Frontal cortex (tissue), 4 donors: ENCODE data around the gene BFAR. TPM values are rescaled to one million over a fixed set of nuclear protein-coding genes. Genes with fewer than 3 reads are reported as not detected.
"Not testable (repeated sequence)": the region's sequence is repeated elsewhere in the genome, so short reads cannot be mapped to it uniquely, and the experiment has no call there.

Experiments used
- DNase-seq, 2 donors: peaks; one replicate each; pipeline ENCODE4 v3.0.0; 2012; ENCODE audit warnings: low spot score in 2 of 2
- FAIRE-seq: peaks from 2 replicates; lab custom pipeline; 2012; peaks lifted over from hg19 to GRCh38; lab: Jason Lieb, UNC
- total RNA-seq: library from RNA; depleted of rRNA; stranded (reverse); fragments of >200 nt; gene quantifications from one replicate; pipeline ENCODE4 v1.2.3, GENCODE V29; 2014
- donor health status: control.
- donor health status: control.
- donor health status: control.

BFAR gene
- total RNA-seq, 1 donor from 2014 or later = 58.3 TPM

DNA sequence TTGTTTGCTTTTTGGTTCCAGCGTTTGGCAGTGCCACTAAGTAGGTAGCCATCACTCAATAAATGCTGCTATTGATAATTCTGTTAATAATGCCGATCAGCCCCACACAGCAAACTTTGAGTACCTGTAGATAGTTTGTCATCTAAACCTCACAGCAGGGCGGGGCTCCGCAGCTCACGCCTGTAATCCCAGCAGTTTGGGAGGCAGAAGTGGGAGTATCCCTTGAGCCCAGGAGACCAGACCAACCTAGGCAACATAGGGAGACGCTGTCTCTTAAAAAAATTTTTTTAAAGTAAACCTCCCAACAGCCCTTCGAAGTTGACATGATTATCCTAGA is 1.6 kb downstream of the BFAR start:
- DNase-seq (no peak), FAIRE-seq (no peak)

DNA sequence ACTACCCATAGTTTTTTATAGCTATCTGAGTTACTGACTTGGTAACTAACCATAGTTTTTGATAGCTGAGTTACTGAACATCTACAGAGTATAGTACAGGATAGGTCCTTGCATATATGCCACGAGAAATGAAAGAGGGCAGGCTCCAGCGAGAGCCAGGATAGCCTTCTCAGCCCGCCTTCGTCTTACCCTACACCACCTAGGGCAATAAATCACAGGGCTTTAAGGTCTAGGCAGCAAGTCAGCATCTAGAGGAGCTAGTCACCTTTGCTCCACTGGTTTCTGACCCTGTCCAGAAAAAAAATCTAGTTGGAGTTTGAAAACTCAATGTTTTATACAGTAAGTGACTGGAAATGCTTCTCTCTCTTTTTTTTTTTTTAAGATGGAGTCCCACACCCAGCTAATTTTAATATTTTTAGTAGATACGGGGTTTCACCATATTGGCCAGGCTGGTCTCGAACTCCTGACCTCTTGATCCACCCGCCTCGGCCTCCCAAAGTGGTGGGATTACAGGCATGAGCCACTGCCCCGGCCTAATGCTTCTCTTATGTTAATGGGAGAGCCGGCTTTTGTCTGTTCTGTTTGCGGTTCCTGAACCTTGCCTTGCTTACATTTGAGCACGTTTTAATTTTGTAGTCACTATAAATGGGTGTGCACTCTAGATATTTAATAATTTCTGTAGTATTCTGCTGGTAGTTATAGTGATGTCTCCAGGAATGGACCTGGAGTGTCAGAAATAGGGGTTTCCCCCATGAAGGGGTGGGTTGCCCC is 2.8 kb downstream of the BFAR start:
- FAIRE-seq (no peak), DNase-seq (no peak)

DNA sequence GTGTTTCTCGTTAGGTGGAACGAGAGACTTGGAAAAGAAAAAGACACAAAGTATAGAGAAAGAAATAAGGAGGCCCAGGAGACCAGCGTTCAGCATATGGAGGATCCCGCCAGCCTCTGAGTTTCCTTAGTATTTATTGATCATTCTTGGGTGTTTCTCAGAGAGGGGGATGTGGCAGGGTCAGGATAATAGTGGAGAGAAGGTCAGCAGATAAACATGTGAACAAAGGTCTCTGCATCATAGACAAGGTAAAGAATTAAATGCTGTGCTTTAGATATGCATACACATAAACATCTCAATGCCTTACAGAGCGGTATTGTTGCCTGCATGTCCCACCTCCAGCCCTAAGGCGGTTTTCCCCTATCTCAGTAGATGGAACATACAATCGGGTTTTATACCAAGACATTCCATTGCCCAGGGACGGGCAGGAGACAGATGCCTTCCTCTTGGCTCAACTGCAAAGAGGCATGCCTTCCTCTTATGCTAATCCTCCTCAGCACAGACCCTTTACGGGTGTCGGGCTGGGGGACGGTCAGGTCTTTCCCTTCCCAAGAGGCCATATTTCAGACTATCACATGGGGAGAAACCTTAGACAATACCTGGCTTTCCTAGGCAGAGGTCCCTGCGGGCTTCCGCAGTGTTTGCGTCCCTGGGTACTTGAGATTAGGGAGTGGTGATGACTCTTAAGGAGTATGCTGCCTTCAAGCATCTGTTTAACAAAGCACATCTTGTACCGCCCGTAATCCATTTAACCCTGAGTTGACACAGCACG is 3.6 kb downstream of the BFAR start:
- DNase-seq, FAIRE-seq: not testable (repeated sequence)

DNA sequence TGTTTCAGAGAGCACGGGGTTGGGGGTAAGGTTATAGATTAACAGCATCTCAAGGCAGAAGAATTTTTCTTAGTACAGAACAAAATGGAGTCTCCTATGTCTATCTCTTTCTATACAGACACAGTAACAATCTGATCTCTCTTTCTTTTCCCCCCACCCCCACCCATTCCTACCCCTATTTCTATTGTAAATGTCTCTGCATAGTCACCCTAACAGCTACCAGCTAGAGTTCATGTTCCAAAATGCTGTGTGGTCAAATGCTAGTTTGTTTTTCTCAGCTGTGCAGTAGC is 4.1 kb downstream of the BFAR start:
- FAIRE-seq, DNase-seq: not testable (repeated sequence)

DNA sequence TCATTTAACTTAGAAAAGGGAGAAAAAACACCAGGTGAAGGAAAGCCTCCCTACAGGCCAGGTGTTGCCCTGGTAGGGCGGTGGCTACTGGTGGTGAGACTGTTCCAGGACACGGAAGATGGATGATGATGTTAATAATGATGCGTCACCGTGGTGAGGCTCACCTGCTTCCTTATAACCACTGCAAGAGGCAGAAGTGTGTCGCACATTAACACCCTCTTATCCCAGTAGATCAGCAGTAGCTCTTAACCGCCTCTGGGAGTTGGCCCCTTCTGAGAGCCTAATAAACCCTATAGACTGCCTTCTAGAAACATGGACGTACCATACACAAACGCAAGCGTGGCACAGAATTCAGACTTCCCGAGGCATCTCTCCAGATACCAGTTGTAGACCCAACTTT is 7.8 kb downstream of the BFAR start:
- no peak for FAIRE-seq
- DNase-seq = no peak

DNA sequence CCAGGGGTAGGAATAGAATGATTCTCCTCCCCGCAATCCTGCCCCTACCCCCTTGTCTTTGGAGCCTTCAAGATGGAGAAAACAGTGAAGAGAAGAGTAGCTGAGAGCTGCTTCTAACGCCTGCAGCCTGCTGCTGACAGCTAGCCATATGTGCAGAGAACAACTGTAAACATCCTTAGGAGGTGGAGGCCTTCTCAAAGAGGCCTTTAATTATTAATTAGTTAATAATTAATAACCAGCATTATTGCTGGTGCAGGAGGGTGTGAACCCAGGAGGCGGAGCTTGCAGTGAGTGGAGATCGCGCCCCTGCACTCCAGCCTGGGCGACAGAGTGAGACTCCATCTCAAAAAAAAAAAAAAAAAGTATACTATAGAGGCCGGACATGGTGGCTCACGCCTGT is 8.5 kb downstream of the BFAR start:
- DNase-seq = no peak
- no peak for FAIRE-seq

DNA sequence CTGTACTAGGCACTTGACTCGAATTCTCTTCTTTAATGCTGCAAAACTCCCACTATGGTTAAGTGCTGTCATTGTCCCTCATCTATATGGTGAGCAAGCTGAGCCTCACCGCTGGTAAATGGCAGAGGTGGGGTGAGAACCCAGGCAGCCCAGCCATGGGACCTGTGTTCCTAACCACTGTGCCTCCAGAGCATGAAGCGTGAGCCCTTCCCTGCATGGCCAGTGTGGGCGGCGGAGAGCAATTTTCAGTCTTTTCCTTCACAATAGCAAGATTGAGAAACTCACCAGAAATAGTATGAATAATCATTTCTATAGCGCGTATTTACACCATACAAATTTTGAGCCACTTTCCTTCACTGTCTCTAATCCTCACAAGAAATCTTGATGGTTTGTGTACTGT is 9.2 kb downstream of the BFAR start:
- no peak for FAIRE-seq
- no peak for DNase-seq

DNA sequence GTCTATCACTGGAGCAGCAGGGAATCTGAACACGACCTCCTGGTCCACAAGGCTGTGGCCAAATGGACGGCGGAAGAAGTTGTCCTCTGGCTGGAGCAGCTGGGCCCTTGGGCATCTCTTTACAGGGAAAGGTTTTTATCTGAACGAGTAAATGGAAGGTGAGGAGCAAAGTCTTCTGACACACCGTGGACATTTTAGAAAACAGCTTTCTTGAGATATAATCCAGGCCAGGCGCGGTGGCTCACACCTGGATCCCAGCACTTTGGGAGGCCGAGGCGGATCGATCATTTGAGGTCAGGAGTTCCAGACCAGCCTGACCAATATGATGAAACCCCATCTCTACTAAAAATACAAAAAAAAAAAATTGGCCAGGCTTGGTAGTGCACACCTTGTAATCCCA is 17.1 kb downstream of the BFAR start:
- DNase-seq (no peak), FAIRE-seq (no peak)

DNA sequence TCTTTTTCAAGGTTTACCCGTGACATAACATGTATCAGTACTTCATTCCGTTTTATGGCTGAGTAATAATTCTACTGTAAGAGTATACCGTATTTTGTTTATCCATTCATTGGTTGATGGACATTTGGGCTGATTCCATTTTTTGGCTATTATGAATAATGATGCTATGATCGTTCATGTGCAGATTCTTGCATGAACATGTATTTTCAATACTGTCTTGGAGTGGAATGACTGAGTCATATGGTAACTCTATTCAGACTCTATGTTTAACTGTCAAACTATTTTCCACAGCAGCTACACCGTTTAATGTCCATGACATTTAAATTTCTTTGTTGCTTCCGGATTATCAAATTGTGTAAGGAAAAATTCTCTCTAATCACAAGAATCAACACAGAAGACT is 17.9 kb downstream of the BFAR start:
- DNase-seq (no peak), FAIRE-seq (no peak)

DNA sequence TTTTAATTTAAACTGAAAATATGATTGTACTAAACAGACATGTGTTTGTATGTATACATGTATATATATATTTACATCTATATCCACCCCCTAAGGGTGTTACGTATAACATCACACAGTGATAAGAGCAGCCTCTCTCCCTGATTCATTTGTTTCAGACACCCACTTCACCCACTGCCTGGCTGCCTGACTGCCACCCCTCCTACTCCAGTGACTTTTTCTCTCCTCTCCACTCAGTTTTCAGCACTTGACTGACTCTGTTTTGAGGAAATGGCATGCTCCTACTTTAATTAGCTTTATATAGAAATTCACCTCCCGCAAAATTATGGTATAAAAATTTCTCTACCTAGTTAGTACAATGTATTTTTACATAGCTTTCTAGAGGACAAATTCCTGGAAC is 20.0 kb downstream of the BFAR start:
- FAIRE-seq = no peak
- no peak for DNase-seq

DNA sequence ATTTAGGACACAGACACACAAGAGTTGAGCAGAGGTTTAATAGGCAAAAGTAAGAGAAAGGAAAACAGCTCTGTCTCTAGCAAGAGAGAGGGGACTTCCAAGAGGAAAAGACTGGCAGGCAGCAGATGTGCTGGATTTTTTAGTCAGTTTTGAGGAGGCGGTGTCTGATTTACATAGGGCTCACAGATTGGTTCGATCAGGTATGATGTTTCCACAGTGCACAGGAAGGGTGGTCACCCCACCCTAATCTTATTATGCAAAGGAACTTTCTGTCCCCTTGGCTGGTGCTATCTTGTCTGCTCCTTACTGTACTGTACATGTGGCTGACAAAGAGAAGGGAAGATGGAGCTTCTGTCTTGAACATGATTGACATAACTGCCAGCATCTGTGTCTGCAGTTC is 25.3 kb downstream of the BFAR start:
- DNase-seq (no peak), FAIRE-seq (no peak)

DNA sequence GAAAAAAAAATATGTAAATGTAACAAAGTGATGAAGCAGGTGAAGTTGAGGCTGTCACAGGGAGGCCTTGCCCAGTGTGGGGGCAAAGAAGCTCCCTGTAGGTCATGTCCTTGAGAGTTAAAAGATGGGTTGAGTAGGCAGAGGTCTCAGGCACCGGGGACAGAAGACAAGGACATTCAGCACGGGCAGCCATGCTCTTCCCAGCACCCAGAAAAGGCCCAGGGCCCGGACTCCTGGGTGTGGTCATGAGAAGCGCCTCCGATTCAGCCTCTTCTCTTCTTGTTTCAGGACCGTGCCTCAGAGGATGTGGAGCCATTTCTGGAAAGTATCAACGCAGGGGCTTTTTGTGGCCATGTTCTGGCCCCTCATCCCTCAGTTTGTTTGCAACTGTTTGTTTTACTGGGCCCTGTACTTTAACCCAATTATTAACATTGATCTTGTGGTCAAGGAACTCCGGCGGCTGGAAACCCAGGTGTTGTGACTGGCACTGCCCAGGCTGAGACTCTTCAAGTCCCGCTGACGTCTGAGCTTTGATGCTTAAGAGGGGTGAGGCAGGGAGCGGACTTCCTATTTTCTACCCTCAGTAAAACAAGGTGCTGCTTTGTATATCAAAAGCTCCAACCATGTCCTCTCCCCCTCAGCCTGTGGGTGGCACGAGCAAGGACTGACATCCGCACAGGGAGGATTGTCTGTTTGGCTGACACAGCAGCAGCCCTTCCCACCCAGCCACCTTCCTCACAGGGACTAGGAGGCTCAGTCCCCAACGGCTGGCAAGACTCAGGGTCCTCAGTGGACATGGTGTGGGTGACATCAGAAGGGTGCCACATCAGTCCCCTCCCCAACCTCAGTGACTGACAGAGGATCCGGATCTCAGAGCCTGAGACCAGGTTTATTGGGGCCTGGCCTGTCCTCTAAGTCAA is 34.9 kb downstream of the BFAR start:
- FAIRE-seq = no peak
- no peak for DNase-seq

DNA sequence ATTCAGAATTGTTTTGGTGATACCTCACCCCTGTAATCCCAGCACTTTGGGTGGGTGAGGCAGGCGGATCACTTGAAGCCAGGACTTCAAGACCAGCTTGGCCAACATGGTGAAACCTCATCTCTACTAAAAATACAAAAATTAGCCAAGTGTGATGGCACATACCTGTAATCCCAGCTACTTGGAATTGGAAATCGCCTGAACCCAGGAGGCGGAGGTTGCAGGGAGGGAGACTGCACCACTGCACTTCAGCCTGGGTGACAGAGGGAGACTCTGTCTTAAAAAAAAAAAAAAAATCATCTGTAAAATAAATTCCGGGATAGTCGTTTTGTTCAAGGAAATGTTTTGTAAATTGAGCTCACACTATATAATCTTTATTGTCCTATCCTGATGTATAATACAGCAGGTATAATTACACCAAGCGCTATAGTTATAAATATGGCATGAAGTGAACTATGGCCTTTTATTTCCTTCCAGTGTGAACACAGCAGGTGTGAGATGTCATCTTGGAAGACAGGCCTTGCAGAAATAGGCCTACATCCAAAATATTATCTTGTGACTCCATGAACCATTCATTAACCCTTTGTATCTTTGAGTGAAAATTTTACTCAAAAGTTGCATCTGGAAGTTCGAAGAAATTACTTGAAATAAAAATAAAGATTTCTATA is 35.9 kb downstream of the BFAR start:
- FAIRE-seq (no peak), DNase-seq (no peak)

DNA sequence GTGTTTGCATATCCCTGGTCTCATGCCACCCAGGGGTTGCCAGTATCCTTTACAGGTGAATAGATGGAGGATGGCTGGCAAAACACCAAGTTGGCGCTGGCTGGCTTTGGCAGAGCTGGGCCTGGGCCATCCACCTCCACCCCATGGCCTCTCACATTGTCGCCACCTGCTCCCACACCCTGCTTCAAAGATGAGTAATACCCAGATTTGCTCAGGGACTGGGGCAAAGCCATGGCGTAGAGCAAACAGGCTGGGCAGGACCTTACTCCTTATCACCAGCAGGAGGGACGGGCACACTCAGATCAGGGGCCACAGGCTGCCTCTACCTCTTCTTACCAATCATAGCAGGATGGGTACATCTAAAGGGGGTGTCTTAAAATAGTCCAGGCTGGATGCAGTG is 37.0 kb downstream of the BFAR start:
- DNase-seq = no peak

DNA sequence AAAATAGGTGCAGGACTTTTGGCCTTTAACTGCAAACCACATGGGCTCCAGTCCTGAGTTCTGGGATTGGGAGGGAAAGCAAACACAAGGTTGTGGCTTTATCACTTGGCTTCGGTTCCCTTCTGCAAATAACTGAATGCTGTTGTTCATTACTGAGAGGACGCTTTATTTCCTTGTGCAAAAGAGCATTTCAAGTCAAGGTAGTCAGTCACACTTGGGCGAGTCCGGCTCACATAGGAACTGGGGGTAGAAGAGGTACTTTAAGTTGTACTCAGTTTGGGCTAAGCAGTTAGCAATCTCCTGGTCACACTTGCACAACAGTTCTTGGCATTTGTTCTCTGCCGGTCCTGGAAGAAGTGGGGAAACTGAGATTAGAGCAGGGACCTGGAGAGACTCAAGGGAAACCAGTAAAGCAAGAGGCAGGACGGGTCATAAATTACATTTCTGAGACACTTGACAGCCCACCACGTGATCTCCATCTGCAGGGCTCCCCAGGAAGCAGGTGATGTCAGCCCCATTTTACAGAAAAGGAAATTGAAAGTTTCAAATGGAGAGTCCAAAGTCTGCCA is 39.7 kb downstream of the BFAR start:
- DNase-seq (no peak), FAIRE-seq (no peak)

More for the DNA sequence above, 37.0 kb downstream of the BFAR start:
- no peak for FAIRE-seq

DNA sequence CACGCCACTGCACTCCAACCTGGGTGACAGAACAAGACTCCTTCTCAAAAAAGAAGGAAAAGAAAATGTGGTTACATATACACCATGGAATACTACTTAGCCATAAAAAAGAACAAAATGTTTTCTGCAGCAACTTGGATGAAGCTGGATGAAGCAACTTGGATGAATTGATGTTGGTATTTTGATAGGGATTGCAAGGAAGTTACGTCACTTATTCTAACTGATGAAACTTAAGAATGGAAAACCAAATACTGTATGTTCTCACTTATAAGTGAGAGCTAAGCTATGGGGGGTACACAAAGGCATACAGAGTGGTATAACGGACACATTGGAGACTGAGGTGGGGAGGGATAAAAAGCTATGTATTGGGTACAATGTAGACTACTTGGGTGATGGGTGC is 43.9 kb downstream of the BFAR start:
- no peak for FAIRE-seq

DNA sequence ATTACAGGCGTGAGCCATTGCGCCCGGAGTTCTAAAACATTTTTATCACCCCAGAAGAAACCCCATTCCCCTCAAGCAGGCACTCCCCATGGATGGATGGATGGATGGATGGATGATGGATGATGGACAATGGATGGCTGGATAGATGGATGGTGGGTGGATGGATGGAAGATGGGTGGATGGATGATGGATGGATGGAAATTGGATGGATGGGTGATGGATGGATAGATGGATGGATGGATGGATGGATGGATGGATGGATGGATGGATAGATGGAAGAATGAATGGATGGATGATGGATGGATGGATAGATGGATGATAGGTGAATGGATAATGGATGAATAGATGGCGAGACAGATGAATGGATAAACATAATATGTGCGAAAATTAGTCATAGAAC is 44.9 kb downstream of the BFAR start:
- no peak for FAIRE-seq
- no peak for DNase-seq

More for the DNA sequence above, 43.9 kb downstream of the BFAR start:
- no peak for DNase-seq

DNA sequence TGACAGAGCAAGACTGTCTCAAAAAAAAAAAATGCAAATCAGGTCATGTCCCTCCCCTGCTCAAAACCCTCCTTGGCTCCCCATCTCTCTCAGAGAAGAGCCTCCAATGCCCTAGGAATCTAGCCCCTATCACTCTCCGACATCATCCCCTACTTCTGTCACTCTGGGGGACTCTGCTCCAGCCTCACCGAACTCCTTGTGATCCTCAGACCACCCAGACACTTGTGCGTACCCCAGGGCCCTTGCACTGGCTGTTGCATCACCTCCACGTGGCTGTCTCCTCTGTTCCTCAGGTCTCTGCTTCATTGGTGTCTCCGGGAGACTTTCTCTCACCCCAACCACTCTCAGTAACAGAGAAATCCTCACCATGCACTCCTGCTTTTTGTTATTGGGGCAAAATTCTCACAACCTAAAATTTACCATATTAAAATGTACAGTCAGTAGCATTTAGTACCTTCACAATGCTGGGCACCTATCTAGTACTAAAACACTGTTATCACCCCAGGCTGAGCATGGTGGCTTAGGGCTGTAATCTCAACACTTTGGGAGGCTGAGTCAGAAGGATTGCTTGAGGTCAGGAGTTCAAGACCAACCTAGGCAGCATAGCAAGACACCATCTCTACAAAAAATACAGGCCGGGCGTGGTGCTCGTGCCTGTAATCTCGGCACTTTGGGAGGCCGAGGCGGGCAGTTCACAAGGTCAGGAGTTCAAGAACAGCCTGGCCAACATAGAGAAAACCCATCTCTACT is 46.2 kb downstream of the BFAR start:
- no peak for FAIRE-seq
- DNase-seq = no peak

DNA sequence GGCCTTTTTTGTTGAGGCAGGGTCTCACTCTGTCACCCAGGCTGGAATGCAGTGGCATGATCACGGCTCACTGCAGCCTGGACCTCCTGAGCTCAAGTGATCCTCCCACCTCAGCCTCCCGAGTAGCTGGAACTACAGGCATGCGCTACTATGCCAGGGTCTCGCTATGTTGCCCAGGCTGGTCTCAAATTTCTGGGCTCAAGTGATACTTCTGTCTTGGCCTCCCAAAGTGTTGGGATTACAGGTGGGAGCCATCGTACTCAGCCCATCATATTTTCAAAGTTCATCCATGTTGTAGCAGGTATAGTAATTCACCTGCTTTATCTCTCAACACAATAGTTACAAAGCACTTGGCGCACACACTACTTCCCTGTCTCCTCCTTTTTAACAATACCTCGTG is 47.6 kb downstream of the BFAR start:
- not testable (repeated sequence) for FAIRE-seq, DNase-seq
